Panc1 (cell line): ENCODE results near the gene PIAS4. TPM values are rescaled to one million over a fixed set of nuclear protein-coding genes. Genes with fewer than 3 reads are reported as not detected.
A peak's percentile ranks its signal among the peaks of the same experiment; 100 is the strongest.

Experiments used
- ATAC-seq: fragments of 200-7000 bp; cut with Tn5 transposase; 2 replicates; pipeline ENCODE4 v1.9.1; 2020; ENCODE audit warnings: mild to moderate bottlenecking, moderate library complexity
- BruUV-seq: library from RNA; stranded (reverse); fragments of 400-500 nt; replicated peaks from 2 replicates; lab custom pipeline; 2021; lab: Mats Ljungman, UMichigan
- CTCF ChIA-PET: fragments of 300-600 bp; sonication (Branson Sonifier 250); formaldehyde crosslinking; loops from one replicate; lab custom pipeline; 2022; ENCODE audit warnings: antibody characterized with exemption; lab: Charles Lee
- POLR2A ChIA-PET: fragments of 300-600 bp; sonication (Branson Sonifier 250); formaldehyde crosslinking; loops from one replicate; lab custom pipeline; 2022; ENCODE audit warnings: antibody characterized with exemption; lab: Charles Lee
- DNase-seq: peaks from one replicate; pipeline ENCODE4 v3.0.0-alpha.2; 2010; ENCODE audit warnings: low read depth, low spot score
- H3K27ac ChIP-seq: 2 replicates; pipeline ENCODE4 v1.5.1; 2011; ENCODE audit warnings: mild to moderate bottlenecking, low read length, inconsistent platforms
- H3K27me3 ChIP-seq: fragments of 200-500 bp; sonication (Bioruptor generic); 2 replicates; pipeline ENCODE4 v1.6.0; 2014; ENCODE audit warnings: low read length, inconsistent platforms; ENCODE audit not compliant: control insufficient read depth, insufficient read depth
- H3K36me3 ChIP-seq: fragments of 200-500 bp; sonication (Bioruptor generic); 2 replicates; pipeline ENCODE4 v1.5.1; 2014; ENCODE audit warnings: inconsistent platforms, mild to moderate bottlenecking, low read length, moderate library complexity; ENCODE audit not compliant: control insufficient read depth, insufficient read depth
- H3K4me1 ChIP-seq: 2 replicates; pipeline ENCODE4 v1.5.1; 2011; ENCODE audit warnings: inconsistent platforms, mild to moderate bottlenecking, low read length, moderate library complexity; ENCODE audit not compliant: control insufficient read depth, insufficient read depth
- H3K4me3 ChIP-seq, 2 experiments: 2 replicates each; pipeline ENCODE4 v1.5.1; 2011 to 2012; ENCODE audit warnings: low read depth in 2 of 2, low read length in 2 of 2, mild to moderate bottlenecking in 2 of 2, inconsistent platforms in 1 of 2, moderate library complexity in 1 of 2
- H3K9me3 ChIP-seq: fragments of 200-500 bp; sonication (Bioruptor generic); 2 replicates; pipeline ENCODE4 v1.5.1; 2014; ENCODE audit warnings: low read depth, mild to moderate bottlenecking, inconsistent platforms, low read length, moderate library complexity; ENCODE audit not compliant: control insufficient read depth, insufficient read depth
- CTCF ChIP-seq: fragments of 450-650 bp; IDR thresholded peaks from 2 replicates; pipeline ENCODE4 v1.5.1; 2017; ENCODE audit warnings: mild to moderate bottlenecking
- POLR2AphosphoS5 ChIP-seq: IDR thresholded peaks from 2 replicates; pipeline ENCODE4 v1.6.1; 2012; ENCODE audit warnings: mild to moderate bottlenecking, low read depth, low read length, moderate library complexity
- REST ChIP-seq, 2 experiments: IDR thresholded peaks; 2 replicates each; pipeline ENCODE4 v1.6.1; 2011 to 2012; ENCODE audit warnings: low read depth in 2 of 2, control low read depth in 1 of 2, low read length in 1 of 2, mild to moderate bottlenecking in 1 of 2, moderate library complexity in 1 of 2; ENCODE audit not compliant: insufficient read depth in 1 of 2
- SIN3A ChIP-seq: IDR thresholded peaks from 2 replicates; pipeline ENCODE4 v1.6.1; 2012; ENCODE audit warnings: low read depth, mild to moderate bottlenecking, low read length, moderate library complexity, borderline replicate concordance; ENCODE audit not compliant: insufficient read depth
- TCF7L2 ChIP-seq: IDR thresholded peaks from 2 replicates; pipeline ENCODE4 v1.6.1; 2011; ENCODE audit warnings: mild to moderate bottlenecking, low read depth, low read length, inconsistent platforms
- in situ Hi-C: cut with HindIII; loops from 2 replicates; pipeline ENCODE4 v1.10.0; 2016; ENCODE audit warnings: low sequenced_read_pairs, low pct_unique_long_range_greater_than_20kb
- intact Hi-C: fragments of 100-400 bp; cut with micrococcal nuclease; formaldehyde crosslinking; loops from one replicate; pipeline ENCODE4 v1.10.0; 2022; ENCODE audit not compliant: unreplicated experiment
- total RNA-seq: library from RNA; stranded (reverse); gene quantifications from one replicate; pipeline ENCODE4 v1.2.1, GENCODE V29; 2021; ENCODE audit not compliant: unreplicated experiment

The PIAS4 gene
- total RNA-seq, 1 experiment from 2014 or later: 36.7 TPM

GRCh38 chr19:3982701-3983541 lies 24.6 kb upstream of the PIAS4 start:
- intact Hi-C loops: loop anchor here (10.0 kb wide), 1 partner anchor 222 kb away; no protein-coding TSS in a partner anchor
- Histone ChIP-seq H3K9me3 (no peaks in the 10 kb centered on the region), H3K27me3 (no peaks in the 10 kb centered on the region), H3K36me3 (peaks cover 32% of the 10 kb centered on the region), H3K4me3 (peak overlapping the region; percentile 65 to 99), H3K27ac (peak overlapping the region; percentile 82), H3K4me1 (peaks cover 8% of the 10 kb centered on the region)
- ATAC-seq: no peak
- in situ Hi-C loops: no loop called here
- TF ChIP-seq POLR2AphosphoS5 (no peak), CTCF (no peak), REST (IDR thresholded peaks at IDR 0.05; ENCODE audit: insufficient read depth in 1 of 2, low read depth in 2 of 2, low read length in 1 of 2) (no peak), TCF7L2 (no peak), SIN3A (no peak)
- POLR2A ChIA-PET: no interaction called here
- CTCF ChIA-PET: no interaction called here
- DNase-seq: no peak
- no TSS peak for BruUV-seq

GRCh38 chr19:3983542-3983914 lies 24.0 kb upstream of the PIAS4 start:
- no peak for DNase-seq
- H3K4me1 ChIP-seq: peaks cover 8% of the 10 kb centered on the region
- intact Hi-C loops: loop anchor here (10.0 kb wide), 1 partner anchor 221 kb away; no protein-coding TSS in a partner anchor
- H3K27ac ChIP-seq: peak overlapping the region; percentile 82
- no TSS peak for BruUV-seq
- no peaks in the 10 kb centered on the region for H3K9me3 ChIP-seq
- no peak for ATAC-seq
- peaks cover 32% of the 10 kb centered on the region for H3K36me3 ChIP-seq
- ChIA-PET POLR2A (no interaction called here), CTCF (no interaction called here)
- TF ChIP-seq CTCF (no peak), SIN3A (no peak), TCF7L2 (no peak), REST (IDR thresholded peaks at IDR 0.05; ENCODE audit: insufficient read depth in 1 of 2, low read depth in 2 of 2, low read length in 1 of 2) (no peak), POLR2AphosphoS5 (no peak)
- H3K27me3 ChIP-seq: no peaks in the 10 kb centered on the region
- peak overlapping the region; percentile 65 to 99 for H3K4me3 ChIP-seq
- in situ Hi-C loops: no loop called here
